Measurements from ENCODE around the gene GOLGB1. TPM values are rescaled to one million over a fixed set of nuclear protein-coding genes. Genes with fewer than 3 reads are reported as not detected.
A peak's percentile ranks its signal among the peaks of the same experiment; 100 is the strongest.

GOLGB1 gene
- total RNA-seq, 1 donor from 2014 or later: 33.2 TPM

DNA sequence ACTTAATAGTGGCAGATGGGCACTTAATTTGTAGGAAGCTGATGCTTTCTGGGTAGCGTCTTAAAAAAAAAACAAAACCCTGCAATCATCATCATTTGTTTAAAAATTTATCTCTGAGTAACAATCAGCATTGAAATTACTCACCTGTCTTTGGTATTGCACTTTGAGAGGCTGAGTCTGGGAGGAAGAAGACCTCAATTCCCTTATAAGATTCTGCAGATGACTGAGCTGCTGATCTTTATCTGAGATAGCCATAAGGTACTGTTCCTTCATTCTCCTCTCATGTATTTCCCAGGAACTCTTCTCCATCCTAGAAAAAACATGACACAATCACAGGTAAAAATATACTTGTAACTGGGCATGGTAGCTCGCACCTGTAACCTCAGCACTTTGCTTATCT lies 72.4 kb downstream of the GOLGB1 start:
- H3K4me3 Mint-ChIP-seq: no peak overlapping the region

DNA sequence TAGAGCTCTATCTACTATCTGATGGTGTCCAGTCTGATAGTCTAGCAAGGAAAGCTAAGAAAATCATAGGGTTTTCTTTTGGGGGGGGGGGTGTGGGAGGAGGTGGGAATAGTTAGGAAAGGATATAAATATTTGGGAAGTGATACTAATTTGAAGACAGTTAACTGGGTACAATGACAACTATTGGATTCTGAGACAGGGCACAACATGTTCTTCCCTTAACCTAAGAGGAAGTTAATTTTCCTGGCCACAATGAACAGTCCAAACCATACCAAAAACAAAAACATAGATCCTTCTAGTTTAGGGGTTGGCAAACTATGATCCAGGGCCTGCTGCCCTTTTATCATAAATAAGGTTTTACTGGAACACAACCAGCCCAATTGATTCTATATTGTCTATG lies 78.9 kb downstream of the GOLGB1 start:
- Mint-ChIP-seq H3K27ac (ENCODE audit: unreplicated experiment) (no peak overlapping the region), H3K4me3 (no peak overlapping the region), H3K9me3 (no peaks in the 10 kb centered on the region), H3K27me3 (ENCODE audit: low read depth) (no peaks in the 10 kb centered on the region), H3K36me3 (ENCODE audit: low read depth) (peaks cover 17% of the 10 kb centered on the region), H3K4me1 (no peaks in the 10 kb centered on the region)
- TF ChIP-seq, protein P1, sequence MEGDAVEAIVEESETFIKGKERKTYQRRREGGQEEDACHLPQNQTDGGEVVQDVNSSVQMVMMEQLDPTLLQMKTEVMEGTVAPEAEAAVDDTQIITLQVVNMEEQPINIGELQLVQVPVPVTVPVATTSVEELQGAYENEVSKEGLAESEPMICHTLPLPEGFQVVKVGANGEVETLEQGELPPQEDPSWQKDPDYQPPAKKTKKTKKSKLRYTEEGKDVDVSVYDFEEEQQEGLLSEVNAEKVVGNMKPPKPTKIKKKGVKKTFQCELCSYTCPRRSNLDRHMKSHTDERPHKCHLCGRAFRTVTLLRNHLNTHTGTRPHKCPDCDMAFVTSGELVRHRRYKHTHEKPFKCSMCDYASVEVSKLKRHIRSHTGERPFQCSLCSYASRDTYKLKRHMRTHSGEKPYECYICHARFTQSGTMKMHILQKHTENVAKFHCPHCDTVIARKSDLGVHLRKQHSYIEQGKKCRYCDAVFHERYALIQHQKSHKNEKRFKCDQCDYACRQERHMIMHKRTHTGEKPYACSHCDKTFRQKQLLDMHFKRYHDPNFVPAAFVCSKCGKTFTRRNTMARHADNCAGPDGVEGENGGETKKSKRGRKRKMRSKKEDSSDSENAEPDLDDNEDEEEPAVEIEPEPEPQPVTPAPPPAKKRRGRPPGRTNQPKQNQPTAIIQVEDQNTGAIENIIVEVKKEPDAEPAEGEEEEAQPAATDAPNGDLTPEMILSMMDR (conservative IDR thresholded peaks at IDR 0.05): no peak
- DNase-seq (ENCODE audit: low read depth, low spot score): no peak

More for the DNA sequence above, 72.4 kb downstream of the GOLGB1 start:
- Mint-ChIP-seq H3K27me3 (ENCODE audit: low read depth) (no peaks in the 10 kb centered on the region), H3K4me1 (no peaks in the 10 kb centered on the region), H3K36me3 (ENCODE audit: low read depth) (peaks cover 18% of the 10 kb centered on the region), H3K27ac (ENCODE audit: unreplicated experiment) (no peak overlapping the region), H3K9me3 (no peaks in the 10 kb centered on the region)
- TF ChIP-seq, protein P1 (conservative IDR thresholded peaks at IDR 0.05): no peak
- DNase-seq (ENCODE audit: low read depth, low spot score): no peak

DNA sequence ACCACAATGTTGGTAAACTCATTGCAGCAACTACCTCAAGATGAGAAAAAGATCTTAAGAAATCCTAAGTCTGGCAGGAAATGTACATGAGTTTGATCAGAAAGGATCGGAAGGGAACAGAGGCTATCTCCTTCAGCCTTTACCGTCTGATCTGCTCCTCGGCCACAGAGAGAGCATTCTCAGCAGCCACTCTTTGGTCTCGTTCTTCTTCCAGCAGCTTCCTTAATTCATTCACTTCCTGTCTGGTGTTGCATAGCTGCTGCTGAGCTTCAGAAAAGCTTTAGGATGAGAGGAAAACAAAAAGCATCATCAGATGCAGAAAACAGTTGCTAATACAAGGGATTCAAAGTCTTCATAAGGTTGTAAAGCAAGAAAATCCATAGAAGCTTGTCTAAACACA lies 82.2 kb downstream of the GOLGB1 start:
- no peaks in the 10 kb centered on the region for H3K9me3 Mint-ChIP-seq
- no peak overlapping the region for H3K27ac Mint-ChIP-seq (ENCODE audit: unreplicated experiment)
- peaks cover 17% of the 10 kb centered on the region for H3K36me3 Mint-ChIP-seq (ENCODE audit: low read depth)
- no peak overlapping the region for H3K4me3 Mint-ChIP-seq
- TF ChIP-seq, protein P1 (conservative IDR thresholded peaks at IDR 0.05): no peak
- DNase-seq (ENCODE audit: low read depth, low spot score): no peak
- no peaks in the 10 kb centered on the region for H3K27me3 Mint-ChIP-seq (ENCODE audit: low read depth)
- H3K4me1 Mint-ChIP-seq: no peaks in the 10 kb centered on the region

DNA sequence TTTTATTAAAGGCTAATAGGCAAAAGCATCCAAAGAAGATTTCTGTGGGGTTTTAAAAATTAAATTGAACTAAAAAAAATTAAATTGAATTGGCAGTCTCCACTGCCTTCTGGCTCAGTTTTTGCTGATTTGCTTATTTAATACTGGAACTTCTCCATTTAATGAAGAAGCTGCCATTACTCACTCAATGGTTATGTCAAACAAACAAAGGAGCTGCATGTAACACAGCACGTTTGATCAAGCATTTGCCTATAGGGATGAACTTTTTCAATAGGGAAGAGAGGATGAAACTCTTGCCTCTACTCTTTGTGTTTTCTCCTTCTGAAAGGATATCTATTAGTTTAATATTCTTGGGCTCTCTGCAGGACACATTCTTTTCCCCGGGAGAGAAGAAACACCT lies 84.1 kb downstream of the GOLGB1 start:
- no peaks in the 10 kb centered on the region for H3K9me3 Mint-ChIP-seq
- H3K27me3 Mint-ChIP-seq (ENCODE audit: low read depth): no peaks in the 10 kb centered on the region
- no peaks in the 10 kb centered on the region for H3K4me1 Mint-ChIP-seq
- H3K27ac Mint-ChIP-seq (ENCODE audit: unreplicated experiment): peak overlapping the region; percentile 59
- no peak for DNase-seq (ENCODE audit: low read depth, low spot score)
- H3K36me3 Mint-ChIP-seq (ENCODE audit: low read depth): peaks cover 17% of the 10 kb centered on the region
- no peak overlapping the region for H3K4me3 Mint-ChIP-seq
- TF ChIP-seq, protein P1 (conservative IDR thresholded peaks at IDR 0.05): no peak

DNA sequence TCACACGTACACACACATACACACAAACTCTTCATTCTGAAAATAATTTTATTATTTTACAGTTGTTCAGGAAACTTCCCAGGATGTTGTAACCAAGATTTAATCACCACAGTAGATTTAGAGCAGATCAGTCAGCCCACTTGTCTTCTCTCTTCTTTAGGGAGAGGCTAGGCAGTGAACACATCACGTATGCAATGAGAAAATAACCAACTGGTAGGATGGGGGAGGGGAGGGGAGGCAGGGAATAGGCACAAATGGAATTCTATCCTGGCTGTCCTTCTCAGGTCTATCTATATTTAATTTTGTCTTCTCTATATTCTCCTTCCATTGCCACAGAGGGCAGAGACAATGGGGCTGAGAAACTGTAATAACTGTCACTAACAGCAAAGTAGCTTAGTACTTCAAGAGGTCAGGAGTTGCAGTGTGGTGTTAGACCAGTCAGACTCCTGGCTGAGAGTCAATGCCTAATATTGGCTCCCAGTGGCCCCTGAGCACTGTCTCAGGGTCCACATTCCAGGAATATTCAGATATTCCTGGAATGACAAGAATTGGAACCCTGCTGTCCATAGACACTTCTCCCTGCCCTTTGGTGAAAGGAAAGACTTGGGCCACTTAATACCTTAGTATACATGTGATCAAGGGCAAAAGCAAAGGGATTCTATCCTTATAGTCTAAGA lies 86.2 kb downstream of the GOLGB1 start:
- H3K4me1 Mint-ChIP-seq: no peaks in the 10 kb centered on the region
- no peak for DNase-seq (ENCODE audit: low read depth, low spot score)
- no peak overlapping the region for H3K27ac Mint-ChIP-seq (ENCODE audit: unreplicated experiment)
- no peaks in the 10 kb centered on the region for H3K9me3 Mint-ChIP-seq
- peaks cover 8% of the 10 kb centered on the region for H3K36me3 Mint-ChIP-seq (ENCODE audit: low read depth)
- no peaks in the 10 kb centered on the region for H3K27me3 Mint-ChIP-seq (ENCODE audit: low read depth)
- TF ChIP-seq, protein P1 (conservative IDR thresholded peaks at IDR 0.05): no peak
- no peak overlapping the region for H3K4me3 Mint-ChIP-seq

All from neural crest cell (in vitro differentiated cells).